WI38 (cell line): ENCODE measurements around the gene PARD3.
"Not testable (repeated sequence)": the region's sequence is repeated elsewhere in the genome, so short reads cannot be mapped to it uniquely, and the experiment has no call there.

Experiments
- H3K4me3 ChIP-seq: 2 replicates; pipeline ENCODE4 v1.5.1; 2011; ENCODE audit warnings: low read depth, mild to moderate bottlenecking, control low read depth, low read length
- CTCF ChIP-seq: IDR thresholded peaks from 2 replicates; pipeline ENCODE4 v1.5.1; 2012; ENCODE audit warnings: low read depth, mild to moderate bottlenecking, control low read depth, low read length

Gene PARD3

GRCh38 chr10:34701194-34701593, 113.9 kb downstream of the PARD3 start:
- TF ChIP-seq CTCF: no peak
- no peak overlapping the region for H3K4me3 ChIP-seq

GRCh38 chr10:34700752-34701151, 114.3 kb downstream of the PARD3 start:
- not testable (repeated sequence) for H3K4me3 ChIP-seq

GRCh38 chr10:34699904-34700517, 115.1 kb downstream of the PARD3 start:
- no peak for TF ChIP-seq CTCF
- H3K4me3 ChIP-seq: no peak overlapping the region

- no peak for TF ChIP-seq CTCF
- no peak overlapping the region for H3K4me3 ChIP-seq
Observed at GRCh38 chr10:34698979-34699378, 116.1 kb downstream of the PARD3 start.

GRCh38 chr10:34698248-34698831, 116.8 kb downstream of the PARD3 start:
- TF ChIP-seq CTCF: no peak
- H3K4me3 ChIP-seq: no peak overlapping the region

GRCh38 chr10:34697351-34698247, 117.5 kb downstream of the PARD3 start:
- H3K4me3 ChIP-seq: no peak overlapping the region
- TF ChIP-seq CTCF: no peak

- H3K4me3 ChIP-seq: no peak overlapping the region
Observed at GRCh38 chr10:34696423-34696822, 118.7 kb downstream of the PARD3 start.

More at GRCh38 chr10:34696423-34696822, 118.7 kb downstream of the PARD3 start:
- TF ChIP-seq CTCF: no peak
